ENCODE results near the gene KCNG2.

DNA sequence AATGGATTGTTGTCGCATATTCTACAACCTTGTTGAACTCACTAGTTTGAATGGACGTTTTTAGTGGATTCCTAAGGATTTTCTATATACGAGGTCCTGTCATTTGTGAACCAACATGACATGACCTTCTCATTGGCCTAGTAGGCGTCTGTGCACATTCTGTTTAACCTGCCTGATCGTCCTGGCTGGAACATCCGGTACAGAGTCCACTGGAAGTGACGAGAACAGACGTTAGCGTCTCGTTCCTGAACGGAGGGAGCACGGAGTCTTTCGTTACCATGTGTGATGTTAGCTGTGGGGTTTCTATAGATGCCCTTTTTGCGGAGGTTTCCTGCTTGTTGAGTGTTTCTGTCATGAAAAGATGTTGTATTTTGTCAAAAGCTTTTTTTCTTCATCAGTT is 91.8 kb downstream of the KCNG2 start:
- TF ChIP-seq, protein P1, sequence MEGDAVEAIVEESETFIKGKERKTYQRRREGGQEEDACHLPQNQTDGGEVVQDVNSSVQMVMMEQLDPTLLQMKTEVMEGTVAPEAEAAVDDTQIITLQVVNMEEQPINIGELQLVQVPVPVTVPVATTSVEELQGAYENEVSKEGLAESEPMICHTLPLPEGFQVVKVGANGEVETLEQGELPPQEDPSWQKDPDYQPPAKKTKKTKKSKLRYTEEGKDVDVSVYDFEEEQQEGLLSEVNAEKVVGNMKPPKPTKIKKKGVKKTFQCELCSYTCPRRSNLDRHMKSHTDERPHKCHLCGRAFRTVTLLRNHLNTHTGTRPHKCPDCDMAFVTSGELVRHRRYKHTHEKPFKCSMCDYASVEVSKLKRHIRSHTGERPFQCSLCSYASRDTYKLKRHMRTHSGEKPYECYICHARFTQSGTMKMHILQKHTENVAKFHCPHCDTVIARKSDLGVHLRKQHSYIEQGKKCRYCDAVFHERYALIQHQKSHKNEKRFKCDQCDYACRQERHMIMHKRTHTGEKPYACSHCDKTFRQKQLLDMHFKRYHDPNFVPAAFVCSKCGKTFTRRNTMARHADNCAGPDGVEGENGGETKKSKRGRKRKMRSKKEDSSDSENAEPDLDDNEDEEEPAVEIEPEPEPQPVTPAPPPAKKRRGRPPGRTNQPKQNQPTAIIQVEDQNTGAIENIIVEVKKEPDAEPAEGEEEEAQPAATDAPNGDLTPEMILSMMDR (conservative IDR thresholded peaks at IDR 0.05; ENCODE audit: low read length) = no peak
- no peak for TF ChIP-seq EZH2phosphoT487 (IDR thresholded peaks at IDR 0.05; ENCODE audit: borderline replicate concordance, low read depth, low read length)

Data from OCI-LY7 (cell line).